Liver (tissue), 3 donors: ENCODE data around the gene SNAPIN.

Source experiments
- CTCF ChIP-seq: fragments of 150-350 bp; IDR thresholded peaks from 2 replicates; pipeline ENCODE4 v1.5.1; 2017; ENCODE audit warnings: improper control_type of control experiment, low read depth, low read length; ENCODE audit not compliant: missing input control
- SP1 ChIP-seq: IDR thresholded peaks from 2 replicates; pipeline ENCODE4 v1.6.1; 2018; ENCODE audit warnings: antibody characterized with exemption, mild to moderate bottlenecking
- donor health status: healthy.
- donor health status: healthy.

- no peak for TF ChIP-seq CTCF
- no peak for TF ChIP-seq SP1
These were observed 45.1 kb upstream of the SNAPIN start for GRCh38 chr1:153613406-153613805.
